ENCODE results near the gene ALDH9A1. TPM values are rescaled to one million over a fixed set of nuclear protein-coding genes. Genes with fewer than 3 reads are reported as not detected.

Gene ALDH9A1
- total and polyA plus RNA-seq, 2 of the 4 experiments (the other 2 are of a cell fraction), result 43.5 to 43.7 TPM

GRCh38 chr1:165624441-165624840 is 73.9 kb downstream of the ALDH9A1 start:
- no peak overlapping the region for H3K56ac ChIP-seq (ENCODE audit: extremely low read depth, insufficient read depth, low read length)
- CTCF ChIA-PET, result no interaction called here
- no peaks in the 10 kb centered on the region for H3K9me1 ChIP-seq (ENCODE audit: insufficient read depth, low read length)
- H3K4me3 ChIP-seq (ENCODE audit: insufficient read depth, low read depth, low read length), result no peak overlapping the region
- H4K5ac ChIP-seq (ENCODE audit: low read depth, low read length), result no peak overlapping the region
- H4K91ac ChIP-seq (ENCODE audit: insufficient read depth, low read depth, low read length), result no peak overlapping the region
- H3K4me2 ChIP-seq (ENCODE audit: low read depth, low read length), result no peak overlapping the region
- H3K9ac ChIP-seq (ENCODE audit: low read depth, low read length), result no peak overlapping the region
- WGBS, 2 experiments (ENCODE audit: extremely low coverage in 2 of 2, insufficient read length in 1 of 2), result 30% methylated on average over 3 of the region's 4 CpGs; no CpG with 5 or more reads in 1 of the 2 experiments
- H3K79me1 ChIP-seq (ENCODE audit: low read depth in 1 of 2, low read length in 2 of 2), result no peaks in the 10 kb centered on the region
- in situ Hi-C loops (cut with MboI; ENCODE audit: low sequenced_read_pairs) (loop anchor here (25.0 kb wide), 1 partner anchor 863 kb away; no protein-coding TSS in a partner anchor), dilution Hi-C loops (cut with HindIII; ENCODE audit: low sequenced_read_pairs, unreplicated experiment) (no loop called here), intact Hi-C loops (cut with micrococcal nuclease) (no loop called here)
- H3K27me3 ChIP-seq (ENCODE audit: control insufficient read depth, insufficient read depth, low read length), result peaks cover 2% of the 10 kb centered on the region
- no peak overlapping the region for H3K4ac ChIP-seq (ENCODE audit: low read depth, low read length)
- H3K4me1 ChIP-seq (ENCODE audit: control insufficient read depth, insufficient read depth, low read length), result no peaks in the 10 kb centered on the region
- H4K8ac ChIP-seq (ENCODE audit: low read depth in 2 of 2, low read length in 2 of 2), result no peak overlapping the region
- no peak overlapping the region for H2BK15ac ChIP-seq (ENCODE audit: low read depth, low read length)
- H2AFZ ChIP-seq (replicated peaks; ENCODE audit: low read length, poor library complexity), result no peak overlapping the region
- BruUV-seq (replicated peaks), result no TSS peak
- DNase-seq (no peak), ATAC-seq (ENCODE audit: low read depth) (no peak)
- no peak overlapping the region for H3K14ac ChIP-seq (replicated peaks; ENCODE audit: low read depth, low read length)
- no peak overlapping the region for H2BK5ac ChIP-seq (ENCODE audit: low read depth, low read length, poor library complexity, severe bottlenecking)
- H3K27ac ChIP-seq (ENCODE audit: insufficient read depth, low read length), result no peak overlapping the region
- H3K36me3 ChIP-seq (ENCODE audit: control insufficient read depth, insufficient read depth, low read length), result no peaks in the 10 kb centered on the region
- TF ChIP-seq, protein P1, sequence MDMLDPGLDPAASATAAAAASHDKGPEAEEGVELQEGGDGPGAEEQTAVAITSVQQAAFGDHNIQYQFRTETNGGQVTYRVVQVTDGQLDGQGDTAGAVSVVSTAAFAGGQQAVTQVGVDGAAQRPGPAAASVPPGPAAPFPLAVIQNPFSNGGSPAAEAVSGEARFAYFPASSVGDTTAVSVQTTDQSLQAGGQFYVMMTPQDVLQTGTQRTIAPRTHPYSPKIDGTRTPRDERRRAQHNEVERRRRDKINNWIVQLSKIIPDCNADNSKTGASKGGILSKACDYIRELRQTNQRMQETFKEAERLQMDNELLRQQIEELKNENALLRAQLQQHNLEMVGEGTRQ (IDR thresholded peaks at IDR 0.05; ENCODE audit: low read depth, low read length), result no peak
- no peak for TF ChIP-seq MXI1 (IDR thresholded peaks at IDR 0.05; ENCODE audit: borderline replicate concordance, low read depth, low read length)
- no peak for TF ChIP-seq FOS (IDR thresholded peaks at IDR 0.05; ENCODE audit: low read depth, low read length)
- no peak for TF ChIP-seq SMC3 (IDR thresholded peaks at IDR 0.05; ENCODE audit: low read depth, low read length)
- no peak for TF ChIP-seq POLR2A (IDR thresholded peaks at IDR 0.05; ENCODE audit: low read depth, low read length)
- TF ChIP-seq RAD21 (IDR thresholded peaks at IDR 0.05; ENCODE audit: low read length), result no peak
- no peak for TF ChIP-seq NFE2L2 (IDR thresholded peaks at IDR 0.05; ENCODE audit: low read depth, low read length)
- TF ChIP-seq MAZ (IDR thresholded peaks at IDR 0.05; ENCODE audit: borderline replicate concordance, low read depth, low read length), result no peak
- TF ChIP-seq CHD1 (IDR thresholded peaks at IDR 0.05; ENCODE audit: low read depth, low read length), result no peak
- TF ChIP-seq ELK1 (IDR thresholded peaks at IDR 0.05; ENCODE audit: borderline replicate concordance, low read depth, low read length), result no peak
- no peak for TF ChIP-seq RCOR1 (IDR thresholded peaks at IDR 0.05; ENCODE audit: insufficient replicate concordance, low read length)
- no peak for TF ChIP-seq CEBPB (IDR thresholded peaks at IDR 0.05; ENCODE audit: low read depth, low read length)
- TF ChIP-seq, protein P2, sequence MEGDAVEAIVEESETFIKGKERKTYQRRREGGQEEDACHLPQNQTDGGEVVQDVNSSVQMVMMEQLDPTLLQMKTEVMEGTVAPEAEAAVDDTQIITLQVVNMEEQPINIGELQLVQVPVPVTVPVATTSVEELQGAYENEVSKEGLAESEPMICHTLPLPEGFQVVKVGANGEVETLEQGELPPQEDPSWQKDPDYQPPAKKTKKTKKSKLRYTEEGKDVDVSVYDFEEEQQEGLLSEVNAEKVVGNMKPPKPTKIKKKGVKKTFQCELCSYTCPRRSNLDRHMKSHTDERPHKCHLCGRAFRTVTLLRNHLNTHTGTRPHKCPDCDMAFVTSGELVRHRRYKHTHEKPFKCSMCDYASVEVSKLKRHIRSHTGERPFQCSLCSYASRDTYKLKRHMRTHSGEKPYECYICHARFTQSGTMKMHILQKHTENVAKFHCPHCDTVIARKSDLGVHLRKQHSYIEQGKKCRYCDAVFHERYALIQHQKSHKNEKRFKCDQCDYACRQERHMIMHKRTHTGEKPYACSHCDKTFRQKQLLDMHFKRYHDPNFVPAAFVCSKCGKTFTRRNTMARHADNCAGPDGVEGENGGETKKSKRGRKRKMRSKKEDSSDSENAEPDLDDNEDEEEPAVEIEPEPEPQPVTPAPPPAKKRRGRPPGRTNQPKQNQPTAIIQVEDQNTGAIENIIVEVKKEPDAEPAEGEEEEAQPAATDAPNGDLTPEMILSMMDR (conservative IDR thresholded peaks at IDR 0.05; ENCODE audit: low read depth, low read length), result no peak
- TF ChIP-seq BHLHE40 (IDR thresholded peaks at IDR 0.05; ENCODE audit: low read depth, low read length), result no peak
- no peak for TF ChIP-seq RFX5 (IDR thresholded peaks at IDR 0.05; ENCODE audit: low read depth, low read length)
- no peak for TF ChIP-seq MAFK (IDR thresholded peaks at IDR 0.05; ENCODE audit: low read depth, low read length)
- POLR2A ChIA-PET (ENCODE audit: unreplicated experiment), result no interaction called here
- H2AK5ac ChIP-seq (ENCODE audit: low read depth, low read length), result no peak overlapping the region
- no peak overlapping the region for H2BK20ac ChIP-seq (ENCODE audit: low read depth, low read length)
- no peak overlapping the region for H3K18ac ChIP-seq (ENCODE audit: low read depth, low read length)
- H3K9me3 ChIP-seq (ENCODE audit: control insufficient read depth, insufficient read depth, low read length), result no peaks in the 10 kb centered on the region
- H2AK9ac ChIP-seq (replicated peaks; ENCODE audit: low read depth, low read length, poor library complexity), result no peak overlapping the region
- no peak overlapping the region for H3K23ac ChIP-seq (ENCODE audit: low read depth, low read length)
- no peaks in the 10 kb centered on the region for H4K20me1 ChIP-seq (ENCODE audit: insufficient read depth, low read length)
- H2BK120ac ChIP-seq (ENCODE audit: low read depth, low read length), result no peak overlapping the region
